Renal cortical epithelial cell (primary cell): ENCODE measurements around the gene ZFP69B. TPM values are rescaled to one million over a fixed set of nuclear protein-coding genes. Genes with fewer than 3 reads are reported as not detected.

Source experiments
- total RNA-seq: library from RNA; depleted of rRNA; stranded (reverse); fragments of >200 nt; gene quantifications from 2 replicates; pipeline ENCODE4 v1.2.3, GENCODE V29; 2014

ZFP69B gene
- total RNA-seq, 1 donor from 2014 or later: 4.9 TPM

Other genes starting within 250 kb of the ZFP69B start
- gene TMCO2, start 202.5 kb upstream of the ZFP69B start, total RNA-seq: not detected in 2 replicates
- 88.9 and 140 TPM in 2 replicates for gene ZMPSTE24, start 192.2 kb upstream of the ZFP69B start, total RNA-seq
- gene COL9A2, start 133.2 kb upstream of the ZFP69B start, total RNA-seq: 4.2 and 7.5 TPM in 2 replicates
- gene SMAP2, start 76.7 kb upstream of the ZFP69B start, total RNA-seq: 5.6 and 11.5 TPM in 2 replicates
- 3.0 and 3.2 TPM in 2 replicates for gene ZFP69, start 26.8 kb downstream of the ZFP69B start, total RNA-seq
- gene EXO5, start 58.3 kb downstream of the ZFP69B start, total RNA-seq: 8.3 and 12.0 TPM in 2 replicates
- 2.4 and 11.0 TPM in 2 replicates for gene ZNF684, start 81.2 kb downstream of the ZFP69B start, total RNA-seq
- gene RIMS3, start 215.2 kb downstream of the ZFP69B start, total RNA-seq: 6.7 and 12.5 TPM in 2 replicates
- gene NFYC, start 241.2 kb downstream of the ZFP69B start, total RNA-seq: 18.6 and 40.4 TPM in 2 replicates